IMR-90 (cell line): ENCODE results near the gene GDNF. TPM values are rescaled to one million over a fixed set of nuclear protein-coding genes. Genes with fewer than 3 reads are reported as not detected.

ENCODE experiments used
- ATAC-seq: fragments of 200-7000 bp; cut with Tn5 transposase; 2 replicates; pipeline ENCODE4 v1.9.1; 2020; ENCODE audit warnings: low read depth, mild to moderate bottlenecking, moderate library complexity
- BruUV-seq: library from RNA; stranded (reverse); fragments of 400-500 nt; replicated peaks from 2 replicates; lab custom pipeline; 2021; lab: Mats Ljungman, UMichigan
- CTCF ChIA-PET: fragments of 300-600 bp; formaldehyde crosslinking; extraction: SDS; loops from one replicate; lab custom pipeline; 2021; ENCODE audit warnings: antibody characterized with exemption; lab: Yijun Ruan, JAX
- POLR2A ChIA-PET: fragments of 300-600 bp; sonication (Branson Sonifier 250); formaldehyde crosslinking; loops from one replicate; lab custom pipeline; 2022; ENCODE audit warnings: antibody characterized with exemption; ENCODE audit not compliant: unreplicated experiment; lab: Charles Lee
- DNase-seq: peaks from one replicate; pipeline ENCODE4 v3.0.0; 2013
- H2AFZ ChIP-seq: replicated peaks from 2 replicates; pipeline ENCODE3; 2013; ENCODE audit warnings: low read length, mild to moderate bottlenecking; ENCODE audit not compliant: poor library complexity
- H2AK5ac ChIP-seq: 2 replicates; pipeline ENCODE4 v1.6.1; 2013; ENCODE audit warnings: low read depth, low read length, inconsistent platforms
- H2AK9ac ChIP-seq: replicated peaks from 2 replicates; pipeline ENCODE3; 2013; ENCODE audit warnings: mild to moderate bottlenecking, low read depth, low read length, moderate library complexity; ENCODE audit not compliant: poor library complexity
- H2BK120ac ChIP-seq: 2 replicates; pipeline ENCODE4 v1.6.1; 2013; ENCODE audit warnings: low read depth, low read length, inconsistent platforms
- H2BK15ac ChIP-seq: 3 replicates; pipeline ENCODE4 v1.6.1; 2013; ENCODE audit warnings: low read depth, low read length, inconsistent platforms
- H2BK20ac ChIP-seq: 2 replicates; pipeline ENCODE4 v1.6.1; 2013; ENCODE audit warnings: low read depth, mild to moderate bottlenecking, inconsistent platforms, low read length, moderate library complexity
- H2BK5ac ChIP-seq: 2 replicates; pipeline ENCODE4 v1.6.1; 2013; ENCODE audit warnings: mild to moderate bottlenecking, low read depth, low read length, inconsistent platforms; ENCODE audit not compliant: poor library complexity, severe bottlenecking
- H3K14ac ChIP-seq: replicated peaks from 2 replicates; pipeline ENCODE4 v1.6.1; 2013; ENCODE audit warnings: low read depth, low read length, inconsistent platforms
- H3K18ac ChIP-seq: 2 replicates; pipeline ENCODE4 v1.6.1; 2013; ENCODE audit warnings: low read depth, low read length, control low read depth
- H3K23ac ChIP-seq: 2 replicates; pipeline ENCODE4 v1.6.1; 2013; ENCODE audit warnings: low read depth, low read length, inconsistent platforms
- H3K27ac ChIP-seq: 2 replicates; pipeline ENCODE4 v1.5.1; 2013; ENCODE audit warnings: mild to moderate bottlenecking, control low read depth, low read length; ENCODE audit not compliant: insufficient read depth
- H3K27me3 ChIP-seq: 2 replicates; pipeline ENCODE4 v1.6.1; 2013; ENCODE audit warnings: low read length; ENCODE audit not compliant: control insufficient read depth, insufficient read depth
- H3K36me3 ChIP-seq: 2 replicates; pipeline ENCODE4 v1.6.1; 2013; ENCODE audit warnings: low read length, mixed read lengths; ENCODE audit not compliant: control insufficient read depth, insufficient read depth
- H3K4ac ChIP-seq: 2 replicates; pipeline ENCODE4 v1.6.1; 2013; ENCODE audit warnings: low read depth, low read length, inconsistent platforms
- H3K4me1 ChIP-seq: 2 replicates; pipeline ENCODE4 v1.6.1; 2013; ENCODE audit warnings: low read length, mixed read lengths; ENCODE audit not compliant: control insufficient read depth, insufficient read depth
- H3K4me2 ChIP-seq: 2 replicates; pipeline ENCODE4 v1.6.1; 2013; ENCODE audit warnings: low read depth, mild to moderate bottlenecking, control low read depth, low read length, moderate library complexity
- H3K4me3 ChIP-seq: 2 replicates; pipeline ENCODE4 v1.5.1; 2013; ENCODE audit warnings: low read depth, mild to moderate bottlenecking, control low read depth, low read length, moderate library complexity; ENCODE audit not compliant: insufficient read depth
- H3K56ac ChIP-seq: 2 replicates; pipeline ENCODE4 v1.6.1; 2013; ENCODE audit warnings: low read length, inconsistent platforms; ENCODE audit not compliant: insufficient read depth; ENCODE audit errors: extremely low read depth
- H3K79me1 ChIP-seq, 2 experiments: 2 replicates each; pipeline ENCODE4 v1.6.1; 2013; ENCODE audit warnings: low read length in 2 of 2, inconsistent platforms in 1 of 2, low read depth in 1 of 2
- H3K9ac ChIP-seq: 2 replicates; pipeline ENCODE4 v1.6.1; 2013; ENCODE audit warnings: low read depth, low read length, control low read depth
- H3K9me1 ChIP-seq: 2 replicates; pipeline ENCODE4 v1.6.1; 2013; ENCODE audit warnings: low read length, inconsistent platforms; ENCODE audit not compliant: insufficient read depth
- H3K9me3 ChIP-seq: 2 replicates; pipeline ENCODE4 v1.6.1; 2013; ENCODE audit warnings: low read length; ENCODE audit not compliant: control insufficient read depth, insufficient read depth
- H4K20me1 ChIP-seq: 2 replicates; pipeline ENCODE4 v1.6.1; 2013; ENCODE audit warnings: low read length, inconsistent platforms; ENCODE audit not compliant: insufficient read depth
- H4K5ac ChIP-seq: 2 replicates; pipeline ENCODE4 v1.6.1; 2013; ENCODE audit warnings: mild to moderate bottlenecking, low read depth, low read length, control low read depth
- H4K8ac ChIP-seq, 2 experiments: 2 replicates each; pipeline ENCODE4 v1.6.1; 2013; ENCODE audit warnings: low read depth in 2 of 2, low read length in 2 of 2, control low read depth in 1 of 2, inconsistent platforms in 1 of 2
- H4K91ac ChIP-seq: 2 replicates; pipeline ENCODE4 v1.6.1; 2013; ENCODE audit warnings: low read depth, low read length, inconsistent platforms; ENCODE audit not compliant: insufficient read depth
- POLR2A ChIP-seq: IDR thresholded peaks from 2 replicates; pipeline ENCODE4 v1.6.1; 2012; ENCODE audit warnings: mild to moderate bottlenecking, low read depth, low read length
- WGBS, 2 experiments: methylation state at CpG; one replicate each; pipeline versions ENCODE4 v1.1.5 to v1.1.7; 2013; ENCODE audit warnings: missing lambda C conversion rate in 2 of 2; ENCODE audit not compliant: insufficient read length in 1 of 2; ENCODE audit errors: extremely low coverage in 2 of 2; 5-methylcytosine and 5-hydroxymethylcytosine counted together
- dilution Hi-C: fragments of 300-500 bp; cut with HindIII; formaldehyde crosslinking; loops from one replicate; pipeline ENCODE4 v1.14.3; 2018; ENCODE audit warnings: low sequenced_read_pairs; ENCODE audit not compliant: unreplicated experiment
- in situ Hi-C: fragments of 300-500 bp; cut with MboI; formaldehyde crosslinking; loops from 3 replicates; pipeline ENCODE4 v1.14.3; 2019; ENCODE audit warnings: low sequenced_read_pairs, inconsistent platforms, mixed read lengths
- intact Hi-C: fragments of 100-400 bp; cut with micrococcal nuclease; formaldehyde crosslinking; loops from 2 replicates; pipeline ENCODE4 v1.10.0; 2022
- polyA plus RNA-seq, 3 experiments: library from polyadenylated mRNA; depleted of rRNA; stranded (reverse); fragments of >200 nt; gene quantifications; 2 replicates each; pipeline ENCODE4 v1.2.3, GENCODE V29; 2012; ENCODE audit warnings: low replicate concordance in 1 of 3
- total RNA-seq: library from RNA; depleted of rRNA; stranded (reverse); fragments of >200 nt; gene quantifications from 2 replicates; pipeline ENCODE4 v1.2.3, GENCODE V29; 2012

GDNF gene
- total and polyA plus RNA-seq, 2 of the 4 experiments (the other 2 are of a cell fraction): 0.18 to 0.82 TPM

- Histone ChIP-seq H2AK9ac (no peak overlapping the region), H3K27ac (no peak overlapping the region), H2BK15ac (no peak overlapping the region), H3K9me1 (no peaks in the 10 kb centered on the region), H3K27me3 (no peaks in the 10 kb centered on the region), H3K4me3 (no peak overlapping the region), H3K36me3 (no peaks in the 10 kb centered on the region), H3K4ac (no peak overlapping the region), H3K9me3 (no peaks in the 10 kb centered on the region), H3K14ac (no peak overlapping the region), H3K9ac (no peak overlapping the region), H3K79me1 (no peaks in the 10 kb centered on the region), H3K4me2 (no peak overlapping the region), H2AK5ac (no peak overlapping the region), H4K91ac (no peak overlapping the region), H2BK20ac (no peak overlapping the region), H4K5ac (no peak overlapping the region), H3K56ac (no peak overlapping the region), H2BK120ac (no peak overlapping the region), H3K18ac (no peak overlapping the region), H2BK5ac (no peak overlapping the region), H4K8ac (no peak overlapping the region), H4K20me1 (no peaks in the 10 kb centered on the region), H3K23ac (no peak overlapping the region), H2AFZ (no peak overlapping the region), H3K4me1 (peaks cover 4% of the 10 kb centered on the region; the same call in 1 of the 2 replicates)
- in situ Hi-C loops (no loop called here), intact Hi-C loops (no loop called here), dilution Hi-C loops (no loop called here)
- TF ChIP-seq POLR2A: no peak
- ChIA-PET POLR2A (no interaction called here), CTCF (no interaction called here)
- DNase-seq (no peak), ATAC-seq (no peak)
- no TSS peak for BruUV-seq
- WGBS, 2 experiments: 89% methylated on average over 6 of the region's 12 CpGs; no CpG with 5 or more reads in 1 of the 2 experiments
These were observed 33.8 kb downstream of the GDNF start for GRCh38 chr5:37806016-37806415.
